BLaER1 (cell line): ENCODE measurements around the gene CRYZL1.
A peak's percentile ranks its signal among the peaks of the same experiment; 100 is the strongest.

Source experiments
- H3K27ac ChIP-seq: shearing (Covaris generic); formaldehyde crosslinking; 2 replicates; pipeline ENCODE4 v1.8.1; 2022
- H3K27me3 ChIP-seq: shearing (Covaris generic); formaldehyde crosslinking; 2 replicates; pipeline ENCODE4 v1.8.1; 2022
- H3K36me3 ChIP-seq: shearing (Covaris generic); formaldehyde crosslinking; 2 replicates; pipeline ENCODE4 v1.8.1; 2022
- H3K4me1 ChIP-seq: shearing (Covaris generic); formaldehyde crosslinking; 2 replicates; pipeline ENCODE4 v1.8.1; 2022
- H3K4me2 ChIP-seq: shearing (Covaris generic); formaldehyde crosslinking; 2 replicates; pipeline ENCODE4 v1.8.1; 2022
- H3K4me3 ChIP-seq: shearing (Covaris generic); formaldehyde crosslinking; 2 replicates; pipeline ENCODE4 v1.8.1; 2022
- H3K9ac ChIP-seq: shearing (Covaris generic); formaldehyde crosslinking; 2 replicates; pipeline ENCODE4 v1.8.1; 2022
- H3K9me3 ChIP-seq: shearing (Covaris generic); formaldehyde crosslinking; 2 replicates; pipeline ENCODE4 v1.8.1; 2022
- H4K20me1 ChIP-seq: shearing (Covaris generic); formaldehyde crosslinking; 2 replicates; pipeline ENCODE4 v1.8.1; 2022
- Cebpa-rat ChIP-seq: shearing (Covaris generic); IDR thresholded peaks from 2 replicates; pipeline ENCODE4 v1.8.1; 2022

Gene CRYZL1

GRCh38 chr21:33542640-33543504, 98.7 kb downstream of the CRYZL1 start, which contains the start of gene SON:
TSS of gene SON (plus strand) at chr21:33543038. CDS start at chr21:33543093, 55 bp downstream.
- Histone ChIP-seq H3K27me3 (no peaks in the 10 kb centered on the region), H3K4me2 (peak within 1 kb of the TSS; percentile 91), H3K9ac (peak within 1 kb of the TSS; percentile 98), H3K4me3 (peak within 1 kb of the TSS; percentile 83), H3K9me3 (no peaks in the 10 kb centered on the region), H4K20me1 (peaks cover 48% of the 10 kb centered on the region), H3K4me1 (peaks cover 33% of the 10 kb centered on the region), H3K27ac (peak within 1 kb of the TSS; percentile 98), H3K36me3 (peaks cover 37% of the 10 kb centered on the region)
- TF ChIP-seq Cebpa-rat, result no peak

- peaks cover 39% of the 10 kb centered on the region for H4K20me1 ChIP-seq
- peaks cover 33% of the 10 kb centered on the region for H3K4me1 ChIP-seq
- TF ChIP-seq Cebpa-rat, result no peak
- H3K27me3 ChIP-seq, result no peaks in the 10 kb centered on the region
- H3K27ac ChIP-seq, result peak within 1 kb of the TSS; percentile 98
- H3K4me2 ChIP-seq, result peak within 1 kb of the TSS; percentile 91
- H3K9ac ChIP-seq, result peak within 1 kb of the TSS; percentile 98
- H3K36me3 ChIP-seq, result peaks cover 37% of the 10 kb centered on the region
- H3K9me3 ChIP-seq, result no peaks in the 10 kb centered on the region
- peak within 1 kb of the TSS; percentile 83 for H3K4me3 ChIP-seq
These were observed 99.5 kb downstream of the CRYZL1 start, which contains the start of gene GART for GRCh38 chr21:33541756-33542639. TSS of gene GART (minus strand) at chr21:33542117. CDS start at chr21:33539315, 2,802 bp downstream.

GRCh38 chr21:33541105-33541711, 100.3 kb downstream of the CRYZL1 start:
- no peak for TF ChIP-seq Cebpa-rat
- Histone ChIP-seq H3K9me3 (no peaks in the 10 kb centered on the region), H3K9ac (peak overlapping the region; percentile 98), H3K36me3 (peaks cover 38% of the 10 kb centered on the region), H3K27ac (peak overlapping the region; percentile 98), H3K27me3 (no peaks in the 10 kb centered on the region), H3K4me2 (peak overlapping the region; percentile 91), H4K20me1 (peaks cover 31% of the 10 kb centered on the region), H3K4me1 (peaks cover 33% of the 10 kb centered on the region), H3K4me3 (peak overlapping the region; percentile 83)

GRCh38 chr21:33540711-33541104, 100.8 kb downstream of the CRYZL1 start:
- no peak for TF ChIP-seq Cebpa-rat
- no peaks in the 10 kb centered on the region for H3K9me3 ChIP-seq
- H3K4me2 ChIP-seq, result peak overlapping the region; percentile 91
- peaks cover 26% of the 10 kb centered on the region for H4K20me1 ChIP-seq
- peak overlapping the region; percentile 83 for H3K4me3 ChIP-seq
- H3K27ac ChIP-seq, result peak overlapping the region; percentile 98
- H3K4me1 ChIP-seq, result peaks cover 29% of the 10 kb centered on the region
- H3K9ac ChIP-seq, result peak overlapping the region; percentile 98
- H3K27me3 ChIP-seq, result no peaks in the 10 kb centered on the region
- H3K36me3 ChIP-seq, result peaks cover 40% of the 10 kb centered on the region

GRCh38 chr21:33539616-33540015, 101.9 kb downstream of the CRYZL1 start:
- TF ChIP-seq Cebpa-rat, result no peak
- Histone ChIP-seq H3K9ac (no peak overlapping the region), H4K20me1 (peaks cover 15% of the 10 kb centered on the region), H3K4me1 (peaks cover 18% of the 10 kb centered on the region), H3K27me3 (no peaks in the 10 kb centered on the region), H3K36me3 (peaks cover 51% of the 10 kb centered on the region), H3K9me3 (no peaks in the 10 kb centered on the region), H3K27ac (no peak overlapping the region), H3K4me2 (no peak overlapping the region; the same call in 1 of the 2 replicates), H3K4me3 (no peak overlapping the region)
